ENCODE results near the gene EIF3L.

EIF3L gene

DNA sequence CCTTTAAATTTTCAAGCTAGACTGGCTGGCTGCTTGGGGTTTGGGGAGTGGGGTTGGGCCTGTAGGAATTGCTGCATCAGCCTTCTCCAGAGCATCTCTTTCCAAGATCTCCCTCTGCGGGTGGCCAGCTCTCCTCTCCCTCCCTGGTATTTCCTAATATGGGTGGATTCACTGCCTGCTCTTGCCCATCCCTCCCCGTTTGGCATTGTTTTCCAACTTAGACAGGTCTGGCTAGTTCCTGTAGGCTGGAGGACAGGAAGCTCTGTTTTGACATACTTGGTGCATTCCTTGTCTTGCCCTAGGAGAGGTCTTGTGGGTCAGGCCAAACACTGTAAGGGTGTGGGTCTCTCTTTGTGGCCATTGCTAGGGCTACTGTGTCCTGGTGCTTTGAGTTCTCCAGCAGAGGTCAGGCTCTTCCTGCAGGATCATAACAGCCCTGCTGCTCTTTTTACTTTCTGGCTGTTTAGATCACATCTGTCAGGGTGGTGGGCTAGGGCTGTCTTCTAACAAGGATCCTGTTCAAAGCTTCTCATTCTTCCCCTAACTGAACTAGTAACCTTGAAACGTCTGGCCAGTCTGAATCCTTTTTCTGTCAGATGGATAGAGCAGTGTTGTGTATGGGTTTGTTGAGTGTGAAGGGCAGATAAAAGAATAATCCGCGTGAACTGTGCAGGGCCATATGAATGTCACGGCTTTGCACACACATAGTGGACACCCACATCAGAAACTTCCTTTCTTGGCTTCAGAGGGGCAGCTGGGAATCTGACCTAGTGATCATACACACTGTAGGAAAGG, 38.6 kb downstream of the EIF3L start:
- Histone ChIP-seq H3K79me2 (ENCODE audit: insufficient read depth, low read length) (0 out of 2 replicates have a peak, but pooled peaks cover 8% of the 10 kb centered on the region), H3K27ac (ENCODE audit: low read depth, low read length) (no peak overlapping the region)

DNA sequence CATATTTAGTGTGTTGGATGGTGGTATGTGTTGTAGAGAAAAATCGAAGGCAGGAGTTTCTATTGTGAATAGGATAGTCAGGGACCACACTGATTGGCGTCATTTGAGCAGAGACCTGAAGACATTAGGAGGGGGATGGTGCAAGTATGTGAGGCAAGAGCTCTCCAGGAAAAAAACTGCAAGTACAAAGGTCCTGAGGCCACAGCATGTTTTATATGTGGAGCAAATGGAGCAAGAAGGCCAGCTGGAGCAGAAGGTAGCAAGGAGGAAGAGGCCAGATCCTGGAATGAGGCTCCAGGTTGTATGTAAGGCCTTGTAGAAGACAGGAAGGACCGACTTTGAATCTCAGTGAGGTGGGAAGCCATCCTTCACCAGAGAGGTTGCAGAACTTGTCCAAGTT, 42.7 kb downstream of the EIF3L start:
- Histone ChIP-seq H3K4me3 (ENCODE audit: insufficient read depth, low read length, poor library complexity, severe bottlenecking) (no peak overlapping the region), H3K36me3 (ENCODE audit: low read length) (peaks cover 9% of the 10 kb centered on the region; the same call in 1 of the 2 replicates), H3K9me3 (ENCODE audit: insufficient read depth, low read length) (no peaks in the 10 kb centered on the region)

More for the DNA sequence above, 38.6 kb downstream of the EIF3L start:
- Histone ChIP-seq H3K9me2 (replicated peaks; ENCODE audit: insufficient read depth, low read length) (no peaks in the 10 kb centered on the region), H3K4me2 (ENCODE audit: low read depth, low read length, poor library complexity, severe bottlenecking) (no peak overlapping the region), H2AFZ (ENCODE audit: low read depth, low read length, severe bottlenecking) (no peak overlapping the region), H3F3A (ENCODE audit: insufficient read depth) (no peaks in the 10 kb centered on the region), H3K27me3 (ENCODE audit: low read length) (no peaks in the 10 kb centered on the region), H4K20me1 (ENCODE audit: low read depth, low read length) (no peaks in the 10 kb centered on the region), H3K36me3 (ENCODE audit: low read length) (peaks cover 11% of the 10 kb centered on the region; the same call in 1 of the 2 replicates), H3K9me3 (ENCODE audit: insufficient read depth, low read length) (no peaks in the 10 kb centered on the region), H3K9ac (ENCODE audit: low read length) (no peak overlapping the region), H3K4me3 (ENCODE audit: insufficient read depth, low read length, poor library complexity, severe bottlenecking) (no peak overlapping the region)
- TF ChIP-seq EZH2phosphoT487 (conservative IDR thresholded peaks at IDR 0.05; ENCODE audit: low read length) = no peak
- TF ChIP-seq, protein P1, sequence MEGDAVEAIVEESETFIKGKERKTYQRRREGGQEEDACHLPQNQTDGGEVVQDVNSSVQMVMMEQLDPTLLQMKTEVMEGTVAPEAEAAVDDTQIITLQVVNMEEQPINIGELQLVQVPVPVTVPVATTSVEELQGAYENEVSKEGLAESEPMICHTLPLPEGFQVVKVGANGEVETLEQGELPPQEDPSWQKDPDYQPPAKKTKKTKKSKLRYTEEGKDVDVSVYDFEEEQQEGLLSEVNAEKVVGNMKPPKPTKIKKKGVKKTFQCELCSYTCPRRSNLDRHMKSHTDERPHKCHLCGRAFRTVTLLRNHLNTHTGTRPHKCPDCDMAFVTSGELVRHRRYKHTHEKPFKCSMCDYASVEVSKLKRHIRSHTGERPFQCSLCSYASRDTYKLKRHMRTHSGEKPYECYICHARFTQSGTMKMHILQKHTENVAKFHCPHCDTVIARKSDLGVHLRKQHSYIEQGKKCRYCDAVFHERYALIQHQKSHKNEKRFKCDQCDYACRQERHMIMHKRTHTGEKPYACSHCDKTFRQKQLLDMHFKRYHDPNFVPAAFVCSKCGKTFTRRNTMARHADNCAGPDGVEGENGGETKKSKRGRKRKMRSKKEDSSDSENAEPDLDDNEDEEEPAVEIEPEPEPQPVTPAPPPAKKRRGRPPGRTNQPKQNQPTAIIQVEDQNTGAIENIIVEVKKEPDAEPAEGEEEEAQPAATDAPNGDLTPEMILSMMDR (IDR thresholded peaks at IDR 0.05; ENCODE audit: insufficient read depth, low read length, poor library complexity, severe bottlenecking) = no peak

DNA sequence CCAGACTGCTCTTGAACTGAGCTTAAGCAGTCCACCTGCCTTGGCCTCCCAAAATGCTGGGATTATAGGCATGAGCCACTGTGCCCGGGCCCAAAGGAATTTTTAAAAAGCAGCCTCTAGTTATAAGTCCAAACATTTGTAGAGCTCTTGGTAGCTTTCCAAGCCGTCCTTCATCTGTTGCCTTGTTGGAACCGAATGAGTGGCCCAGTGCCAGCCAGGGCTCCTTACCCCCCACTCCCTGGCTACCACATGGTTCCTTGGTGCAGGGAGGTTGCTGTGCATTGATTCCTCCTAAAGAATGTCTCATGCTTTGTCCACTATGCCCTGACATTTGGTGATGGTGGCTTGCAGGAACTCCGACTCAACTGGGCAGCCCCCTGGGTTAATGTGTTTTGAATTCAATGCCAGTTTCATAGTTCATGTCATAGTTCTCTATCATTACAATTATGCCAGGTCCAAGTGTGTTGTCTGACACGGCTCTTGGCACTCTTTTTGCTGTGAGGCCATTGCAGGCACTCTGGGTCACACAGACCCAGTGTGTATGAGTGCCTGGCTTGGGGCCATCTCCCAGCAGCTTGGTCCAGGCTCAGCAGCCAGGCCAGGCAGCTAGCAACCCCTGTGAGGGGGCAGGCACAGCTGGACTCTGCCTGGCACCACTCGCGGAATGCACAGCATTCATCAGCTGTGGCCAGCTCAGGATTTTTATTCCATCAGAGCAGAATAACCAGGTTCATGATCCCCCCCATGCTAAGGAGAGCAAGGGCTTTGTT, 43.5 kb downstream of the EIF3L start:
- Histone ChIP-seq H4K20me1 (ENCODE audit: low read depth, low read length) (no peaks in the 10 kb centered on the region), H3K9me2 (replicated peaks; ENCODE audit: insufficient read depth, low read length) (no peaks in the 10 kb centered on the region), H3K36me3 (ENCODE audit: low read length) (peaks cover 9% of the 10 kb centered on the region; the same call in 1 of the 2 replicates), H3K79me2 (ENCODE audit: insufficient read depth, low read length) (no peaks in the 10 kb centered on the region), H3K4me3 (ENCODE audit: insufficient read depth, low read length, poor library complexity, severe bottlenecking) (no peak overlapping the region), H3K9ac (ENCODE audit: low read length) (no peak overlapping the region), H3K4me2 (ENCODE audit: low read depth, low read length, poor library complexity, severe bottlenecking) (no peak overlapping the region), H3K27me3 (ENCODE audit: low read length) (no peaks in the 10 kb centered on the region), H2AFZ (ENCODE audit: low read depth, low read length, severe bottlenecking) (no peak overlapping the region), H3K9me3 (ENCODE audit: insufficient read depth, low read length) (no peaks in the 10 kb centered on the region), H3F3A (ENCODE audit: insufficient read depth) (0 out of 2 replicates have a peak, but pooled peaks cover 3% of the 10 kb centered on the region), H3K27ac (ENCODE audit: low read depth, low read length) (no peak overlapping the region)
- TF ChIP-seq, protein P1 (IDR thresholded peaks at IDR 0.05; ENCODE audit: insufficient read depth, low read length, poor library complexity, severe bottlenecking) = no peak
- no peak for TF ChIP-seq EZH2phosphoT487 (conservative IDR thresholded peaks at IDR 0.05; ENCODE audit: low read length)

More for the DNA sequence above, 42.7 kb downstream of the EIF3L start:
- H3K9me2 ChIP-seq (replicated peaks; ENCODE audit: insufficient read depth, low read length) = no peaks in the 10 kb centered on the region
- H3K27me3 ChIP-seq (ENCODE audit: low read length) = no peaks in the 10 kb centered on the region
- no peak overlapping the region for H3K4me2 ChIP-seq (ENCODE audit: low read depth, low read length, poor library complexity, severe bottlenecking)
- H3K79me2 ChIP-seq (ENCODE audit: insufficient read depth, low read length) = no peaks in the 10 kb centered on the region
- H3F3A ChIP-seq (ENCODE audit: insufficient read depth) = 0 out of 2 replicates have a peak, but pooled peaks cover 3% of the 10 kb centered on the region
- no peaks in the 10 kb centered on the region for H4K20me1 ChIP-seq (ENCODE audit: low read depth, low read length)
- no peak overlapping the region for H2AFZ ChIP-seq (ENCODE audit: low read depth, low read length, severe bottlenecking)
- H3K27ac ChIP-seq (ENCODE audit: low read depth, low read length) = no peak overlapping the region
- H3K9ac ChIP-seq (ENCODE audit: low read length) = no peak overlapping the region
- no peak for TF ChIP-seq EZH2phosphoT487 (conservative IDR thresholded peaks at IDR 0.05; ENCODE audit: low read length)
- TF ChIP-seq, protein P1 (IDR thresholded peaks at IDR 0.05; ENCODE audit: insufficient read depth, low read length, poor library complexity, severe bottlenecking) = no peak
